ENCODE measurements around the gene PPP2R3A.

DNA sequence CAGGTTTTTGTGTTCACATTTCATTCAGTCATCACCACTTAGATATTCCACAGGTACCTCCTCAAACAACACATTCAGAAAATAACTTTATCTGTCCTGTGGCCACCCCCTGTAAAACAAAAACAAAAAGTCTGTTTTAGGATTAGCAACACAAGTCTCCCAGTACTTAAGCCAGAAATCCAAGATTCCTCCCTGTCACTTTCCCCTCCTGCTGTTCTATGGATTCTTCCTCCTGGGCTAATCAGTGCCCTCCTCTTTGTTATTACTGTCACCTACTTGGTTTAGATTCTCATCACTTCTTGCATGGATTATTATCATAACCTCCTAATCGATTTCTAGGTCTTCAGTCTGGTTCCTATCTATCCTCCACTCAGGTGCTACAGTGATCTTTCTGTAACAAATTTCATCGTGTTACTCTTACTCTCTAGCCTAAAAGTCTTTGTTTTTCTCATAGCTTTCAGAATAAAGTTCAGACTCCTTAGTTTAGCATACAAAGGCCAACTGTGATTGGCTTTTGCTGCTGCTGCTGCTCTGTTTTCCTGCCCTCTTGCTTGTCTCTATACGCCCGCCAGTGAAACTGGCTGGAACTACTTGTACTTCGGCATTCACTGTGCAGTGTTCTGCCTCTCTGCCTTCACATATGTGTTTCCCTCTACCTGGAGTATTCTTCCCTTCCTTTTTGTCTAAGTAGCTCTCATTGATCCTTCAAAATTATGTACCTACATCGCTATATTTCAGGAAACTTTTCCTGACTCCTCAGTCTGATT lies 32.2 kb downstream of the PPP2R3A start:
- no peak for TF ChIP-seq POLR2A (IDR thresholded peaks at IDR 0.05)
- TF ChIP-seq, protein P1, sequence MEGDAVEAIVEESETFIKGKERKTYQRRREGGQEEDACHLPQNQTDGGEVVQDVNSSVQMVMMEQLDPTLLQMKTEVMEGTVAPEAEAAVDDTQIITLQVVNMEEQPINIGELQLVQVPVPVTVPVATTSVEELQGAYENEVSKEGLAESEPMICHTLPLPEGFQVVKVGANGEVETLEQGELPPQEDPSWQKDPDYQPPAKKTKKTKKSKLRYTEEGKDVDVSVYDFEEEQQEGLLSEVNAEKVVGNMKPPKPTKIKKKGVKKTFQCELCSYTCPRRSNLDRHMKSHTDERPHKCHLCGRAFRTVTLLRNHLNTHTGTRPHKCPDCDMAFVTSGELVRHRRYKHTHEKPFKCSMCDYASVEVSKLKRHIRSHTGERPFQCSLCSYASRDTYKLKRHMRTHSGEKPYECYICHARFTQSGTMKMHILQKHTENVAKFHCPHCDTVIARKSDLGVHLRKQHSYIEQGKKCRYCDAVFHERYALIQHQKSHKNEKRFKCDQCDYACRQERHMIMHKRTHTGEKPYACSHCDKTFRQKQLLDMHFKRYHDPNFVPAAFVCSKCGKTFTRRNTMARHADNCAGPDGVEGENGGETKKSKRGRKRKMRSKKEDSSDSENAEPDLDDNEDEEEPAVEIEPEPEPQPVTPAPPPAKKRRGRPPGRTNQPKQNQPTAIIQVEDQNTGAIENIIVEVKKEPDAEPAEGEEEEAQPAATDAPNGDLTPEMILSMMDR (IDR thresholded peaks at IDR 0.05): no peak

Data from right lobe of liver (tissue), 4 donors.